ENCODE measurements around the gene COL15A1.

Gene COL15A1

DNA sequence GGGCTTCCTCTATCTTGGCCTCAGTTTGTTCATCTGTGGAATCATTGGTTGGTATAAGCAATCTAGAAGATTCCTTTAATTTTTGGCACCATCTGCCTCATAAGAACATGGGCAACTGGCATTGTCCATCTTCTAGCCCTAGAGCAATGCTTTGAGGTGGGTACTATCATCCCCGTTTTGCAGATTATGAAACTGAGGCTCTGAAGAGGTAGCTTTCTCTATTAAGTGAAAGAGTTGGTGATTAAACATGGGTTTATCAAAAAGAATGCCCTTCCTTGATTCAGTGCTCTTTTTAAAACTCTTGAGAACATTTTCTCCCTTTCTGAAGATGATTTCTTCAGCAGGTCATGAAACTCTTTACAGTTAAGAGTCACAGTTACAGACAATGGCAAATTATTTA lies 118.8 kb downstream of the COL15A1 start:
- no peak for DNase-seq

DNA sequence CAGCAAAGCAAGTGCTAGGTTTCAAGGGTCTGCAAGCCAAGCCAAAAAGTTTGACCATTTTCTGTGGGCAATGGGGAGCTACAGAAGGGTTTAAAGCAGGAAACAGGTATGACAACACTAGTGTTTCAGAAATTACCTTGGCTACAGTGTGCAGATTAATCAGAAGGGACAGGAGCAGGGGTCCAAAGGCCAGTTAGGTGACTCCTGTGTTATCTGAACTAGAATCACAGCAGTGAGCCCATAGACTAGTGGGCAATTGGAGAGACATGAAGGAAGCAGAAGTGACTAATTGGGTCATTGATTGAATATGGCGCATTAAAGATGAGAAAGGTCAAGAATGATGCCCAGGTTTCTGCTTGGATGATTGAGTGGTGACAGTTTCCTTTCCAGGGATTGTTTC lies 119.8 kb downstream of the COL15A1 start:
- DNase-seq: no peak

DNA sequence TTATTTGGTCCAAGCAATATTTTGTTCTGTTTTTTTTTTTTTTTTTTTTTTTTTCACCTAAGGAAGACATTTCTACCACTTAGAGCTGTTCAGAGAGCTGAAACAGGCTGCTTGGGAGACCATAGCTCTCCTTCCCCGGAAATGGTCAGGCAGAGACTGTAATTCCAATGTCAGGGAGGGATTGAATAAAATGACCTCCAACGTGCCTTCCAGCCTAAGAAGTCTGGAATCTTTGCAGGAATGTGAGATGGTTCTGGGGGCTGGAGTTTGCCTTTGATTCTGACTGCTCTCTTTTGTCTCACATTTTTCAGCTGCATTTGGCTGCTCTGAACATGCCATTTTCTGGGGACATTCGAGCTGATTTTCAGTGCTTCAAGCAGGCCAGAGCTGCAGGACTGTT lies 122.9 kb downstream of the COL15A1 start:
- no peak for DNase-seq

DNA sequence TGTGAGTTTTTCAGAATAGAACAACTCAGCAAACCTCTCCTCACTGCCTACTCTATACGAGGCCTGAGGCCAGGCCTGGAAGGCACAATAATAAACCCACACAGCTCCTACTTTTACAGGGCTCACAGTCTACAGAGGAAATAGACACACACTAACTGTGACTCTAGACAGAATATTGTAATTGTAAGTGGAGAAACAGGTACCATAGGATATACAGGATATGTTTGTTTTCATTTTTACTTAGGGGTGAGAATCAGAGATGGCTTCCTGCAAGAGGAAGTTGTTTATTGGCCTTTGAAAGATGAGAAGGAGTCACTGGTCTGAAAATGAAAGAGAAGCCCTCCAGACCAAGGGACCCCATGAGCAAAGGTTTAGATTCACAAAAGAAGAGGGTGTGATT lies 125.4 kb downstream of the COL15A1 start:
- no peak for DNase-seq

DNA sequence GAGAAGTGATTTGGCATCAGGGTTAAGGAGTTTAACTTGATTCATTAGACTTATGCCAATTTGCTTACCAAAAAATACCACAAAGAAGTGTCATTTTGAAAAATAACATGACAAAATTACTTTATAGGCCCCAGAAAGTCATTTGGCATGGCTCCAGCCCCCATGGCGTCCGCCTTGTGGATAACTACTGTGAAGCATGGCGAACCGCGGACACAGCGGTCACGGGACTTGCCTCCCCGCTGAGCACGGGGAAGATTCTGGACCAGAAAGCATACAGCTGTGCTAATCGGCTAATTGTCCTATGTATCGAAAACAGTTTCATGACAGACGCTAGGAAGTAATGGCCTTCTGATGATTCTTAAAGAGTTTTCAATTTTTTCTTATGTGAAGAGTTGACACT lies 125.8 kb downstream of the COL15A1 start:
- no peak for DNase-seq

DNA sequence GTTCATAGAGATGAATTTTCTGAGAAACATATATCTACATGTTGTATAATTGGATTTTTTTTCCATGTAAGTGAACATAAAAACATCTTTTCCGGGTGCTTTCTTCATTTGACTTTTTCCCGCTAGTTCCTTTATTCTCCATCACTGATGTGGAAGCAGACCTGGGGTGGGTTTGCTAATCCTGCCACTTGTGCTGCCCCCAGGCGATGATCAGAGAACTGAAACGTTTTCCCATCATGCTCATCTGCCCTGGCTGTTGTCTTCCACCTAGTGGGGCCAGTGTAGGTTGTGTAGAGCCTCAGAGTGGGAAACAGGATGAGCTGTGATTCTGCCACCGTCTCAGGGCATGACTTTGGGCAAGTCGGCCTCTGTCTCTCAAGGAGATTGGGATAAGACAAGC lies 127.0 kb downstream of the COL15A1 start:
- no peak for DNase-seq

DNA sequence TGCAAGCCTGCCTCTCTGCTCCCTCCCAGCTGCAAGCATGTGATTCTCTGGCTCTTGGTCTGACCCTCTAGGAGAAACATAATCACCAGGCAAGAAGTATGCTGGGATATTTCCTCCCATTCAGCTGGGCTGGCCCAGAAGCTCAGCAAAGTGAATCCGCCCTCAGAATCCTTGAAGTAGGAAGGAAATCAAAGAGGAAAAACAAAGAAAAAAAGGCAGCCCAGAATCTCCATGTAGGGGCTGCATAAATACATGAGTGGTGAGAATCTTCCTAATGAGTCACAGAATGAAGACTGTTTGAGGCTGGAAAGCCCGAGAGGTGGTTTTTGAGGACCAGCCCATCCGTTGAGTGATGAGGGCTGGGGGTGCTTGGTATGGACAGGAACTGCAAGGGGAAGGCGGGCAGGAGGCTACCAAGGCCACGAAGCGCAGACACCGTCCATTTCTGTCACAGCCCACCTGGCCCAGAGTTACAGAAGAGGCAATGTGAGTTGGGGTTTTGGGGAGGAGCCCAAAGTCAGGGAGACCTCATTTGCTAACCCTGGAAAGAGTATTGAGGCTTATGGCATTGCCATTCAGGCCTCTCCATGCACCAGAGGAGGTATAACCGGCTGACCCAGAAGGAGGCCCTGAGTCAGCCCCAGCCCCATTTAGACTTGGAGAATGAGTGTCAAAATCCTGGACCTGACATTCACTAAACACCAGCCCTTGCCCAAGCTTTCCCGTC lies 127.8 kb downstream of the COL15A1 start:
- no peak for DNase-seq

DNA sequence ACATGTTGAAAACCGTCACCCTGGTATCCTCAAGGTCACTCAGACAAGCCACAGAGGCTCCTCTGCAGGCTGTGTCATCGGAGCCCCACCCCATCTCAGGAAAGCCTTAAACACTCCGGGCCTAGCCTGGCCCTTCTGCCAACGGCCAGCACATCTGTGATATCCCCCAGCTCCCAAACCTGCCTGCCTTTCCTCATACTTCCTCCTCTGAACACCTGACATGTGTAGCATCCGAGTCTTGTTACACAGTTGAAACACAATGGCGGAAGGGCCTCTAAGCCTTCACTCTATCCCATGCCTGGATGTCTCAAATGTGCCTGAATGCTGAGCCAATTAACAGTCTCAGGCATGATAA lies 128.3 kb downstream of the COL15A1 start:
- DNase-seq: no peak

DNA sequence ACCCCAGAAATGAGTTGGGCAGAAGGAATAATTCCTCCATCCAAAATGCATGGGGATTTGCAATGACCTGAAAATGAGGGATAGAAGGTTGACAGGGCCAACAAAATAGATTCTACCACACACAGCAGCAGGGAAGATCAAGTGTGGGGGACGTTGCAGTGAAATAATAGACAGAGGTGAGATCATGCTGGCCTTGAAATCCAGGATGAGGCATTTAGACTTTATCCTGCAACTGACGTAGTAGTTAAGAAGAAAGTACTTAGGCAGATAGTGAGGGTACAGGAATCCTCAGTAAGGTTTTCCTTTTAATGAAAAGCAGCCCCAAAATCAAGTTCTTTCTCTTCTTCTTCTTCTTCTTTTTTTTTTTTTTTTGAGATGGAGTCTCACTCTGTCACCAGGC lies 129.6 kb downstream of the COL15A1 start:
- no peak for DNase-seq

DNA sequence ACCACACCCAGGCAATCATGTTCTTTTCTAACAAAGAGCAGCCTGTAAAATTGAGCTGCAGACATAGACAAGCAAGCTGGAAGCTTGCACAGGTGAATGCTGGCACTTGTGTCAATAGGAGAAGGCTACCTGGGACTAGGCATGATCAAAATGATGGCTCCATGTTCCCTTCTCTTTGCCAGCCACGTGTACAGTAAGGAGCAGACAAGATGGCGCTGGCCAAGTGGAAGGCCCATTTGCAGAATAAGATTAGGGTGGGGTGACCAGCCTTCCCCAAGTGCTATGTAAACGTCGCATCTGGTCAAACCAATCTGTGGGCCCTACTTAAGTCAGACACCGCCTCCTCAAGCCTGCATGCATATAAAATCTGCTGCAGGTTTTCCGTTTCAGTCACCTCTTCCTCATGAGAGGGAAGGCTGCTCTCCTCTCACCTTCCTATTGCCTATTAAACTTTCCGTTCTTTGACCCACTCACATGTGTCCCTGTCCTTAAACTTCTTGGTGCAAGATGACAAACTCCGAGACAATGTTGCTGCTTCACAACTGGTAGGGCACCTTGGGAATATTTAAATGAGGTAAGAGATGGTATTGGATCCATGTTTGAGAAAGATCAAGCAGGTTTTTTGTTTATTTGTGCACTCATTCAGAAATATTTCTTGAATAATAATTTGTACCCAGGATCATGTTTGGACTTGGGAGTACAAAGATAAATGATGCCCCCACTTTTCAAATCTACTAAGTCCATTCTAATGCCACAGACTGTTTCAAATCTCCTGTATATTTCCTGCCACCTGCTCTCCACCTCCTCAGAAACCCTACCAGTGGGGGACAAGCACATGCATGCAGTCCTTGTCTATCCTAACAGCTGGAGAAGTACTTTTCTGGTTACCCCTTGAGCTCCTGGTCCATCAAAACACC lies 130.5 kb downstream of the COL15A1 start:
- DNase-seq: no peak

DNA sequence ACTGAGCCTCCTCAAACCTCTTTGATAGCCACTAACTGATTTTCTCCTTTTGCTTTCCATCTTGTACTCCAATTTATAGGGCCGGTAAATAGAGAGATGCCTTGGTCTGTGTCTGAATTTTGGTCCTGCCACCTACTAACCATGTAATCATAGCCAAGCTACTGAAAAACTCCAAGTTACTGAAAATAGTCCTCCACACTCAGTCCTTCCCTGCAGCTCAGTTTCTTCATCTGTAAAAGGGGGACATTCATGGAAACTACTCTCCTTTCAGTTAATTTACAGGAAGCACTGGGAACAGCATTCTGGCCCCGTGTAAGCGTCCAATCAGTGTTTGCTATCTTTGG lies 131.2 kb downstream of the COL15A1 start:
- no peak for DNase-seq

DNA sequence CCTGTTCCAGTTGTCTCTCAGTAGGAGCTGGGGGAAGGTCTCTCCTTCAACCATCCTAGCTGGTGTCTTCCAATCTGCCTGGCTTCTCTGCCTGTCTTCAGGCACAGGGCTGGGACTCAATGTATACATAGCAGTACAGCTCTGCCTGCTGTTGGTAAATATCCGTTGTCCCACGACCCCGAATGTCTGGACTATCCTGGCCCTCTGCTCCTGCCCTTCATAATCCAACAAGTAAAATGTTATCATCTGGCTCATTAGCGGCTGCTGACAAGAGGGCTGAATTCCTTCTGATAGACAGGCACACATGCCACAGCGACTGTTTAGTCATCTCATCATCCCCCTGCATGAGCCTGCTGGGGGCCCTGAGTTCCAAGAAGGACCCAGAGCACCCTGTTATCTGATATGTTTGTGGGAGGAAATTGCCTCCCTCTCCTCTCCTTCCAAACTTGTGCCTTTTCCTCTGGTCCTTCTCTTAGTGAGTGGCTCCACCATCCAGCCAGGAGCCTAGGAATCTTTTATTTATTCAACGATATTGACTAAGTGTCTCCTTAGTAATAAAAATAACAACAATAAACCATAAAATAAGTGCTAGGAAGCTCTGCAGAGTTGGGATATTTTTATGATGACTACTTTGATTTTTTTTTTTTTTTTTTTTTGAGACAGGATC lies 131.7 kb downstream of the COL15A1 start:
- DNase-seq: peak; percentile 26

DNA sequence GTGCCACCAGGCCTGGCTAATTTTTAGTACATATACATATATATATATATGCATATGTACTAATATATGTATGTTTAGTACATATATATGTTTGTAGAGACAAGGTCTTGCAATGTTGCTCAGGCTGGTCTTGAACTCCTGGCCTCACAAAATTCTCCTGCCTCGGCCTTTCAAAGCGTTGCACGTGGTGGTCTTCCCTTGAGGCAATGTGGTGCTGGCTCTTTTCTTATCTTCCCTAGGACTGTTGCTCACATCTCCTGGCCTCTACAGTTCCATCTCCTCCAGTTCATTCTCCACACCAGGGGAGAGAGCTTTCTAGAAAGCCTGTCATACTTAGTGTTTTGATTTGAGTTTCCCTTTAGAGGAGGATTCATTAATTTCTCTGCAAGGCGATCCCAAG lies 132.3 kb downstream of the COL15A1 start:
- DNase-seq: no peak

DNA sequence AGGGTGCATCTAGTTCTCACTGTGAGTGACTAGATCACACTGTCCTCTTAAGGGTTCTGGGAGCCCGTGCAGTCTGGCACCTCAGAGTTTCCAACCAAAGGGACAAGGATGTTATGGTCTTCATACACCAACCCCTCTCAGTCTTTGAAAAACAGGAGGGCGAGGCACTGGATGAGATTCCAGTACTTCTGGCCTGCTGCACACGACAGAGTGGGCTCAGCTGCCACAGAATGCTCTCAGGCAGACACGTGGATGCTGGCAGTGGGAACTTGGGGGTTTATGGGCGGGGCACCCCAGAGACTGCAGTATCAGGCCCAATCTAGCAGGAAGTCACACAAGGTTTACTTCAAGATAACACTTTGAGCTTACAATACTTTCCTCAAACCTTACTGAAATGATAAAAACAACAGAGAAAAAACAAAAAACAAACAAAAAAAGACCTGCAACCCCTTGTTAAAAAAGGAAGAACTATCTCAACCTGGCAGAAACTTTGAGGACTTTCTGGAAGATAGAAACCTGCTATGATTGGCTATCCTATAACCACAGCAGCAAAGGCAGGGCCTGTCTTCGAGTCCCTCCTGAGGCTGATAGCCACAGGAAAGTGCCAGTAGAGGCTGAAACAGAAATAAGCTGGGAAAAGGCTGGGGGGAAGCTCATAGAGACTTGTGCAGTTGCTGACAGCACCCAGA lies 132.9 kb downstream of the COL15A1 start:
- DNase-seq: no peak

DNA sequence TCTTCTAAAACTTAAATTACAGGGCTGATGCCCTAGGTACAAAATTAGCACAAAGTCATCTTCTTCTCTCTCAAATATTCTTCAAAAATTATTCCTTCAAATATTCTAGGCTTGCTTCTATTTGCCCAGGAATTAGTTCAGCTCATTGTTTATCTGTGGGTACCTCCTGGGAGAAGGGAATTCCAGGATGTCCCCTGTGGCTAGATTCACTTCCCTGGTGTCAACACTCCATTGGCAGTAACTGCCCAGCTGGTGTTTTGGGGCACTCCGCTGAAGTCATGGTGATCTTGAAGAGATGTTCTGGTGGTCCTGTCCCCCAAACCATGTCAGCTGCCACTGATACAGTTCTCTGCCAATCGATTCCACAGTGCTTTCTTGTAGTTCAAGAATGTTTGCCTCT lies 135.0 kb downstream of the COL15A1 start:
- no peak for DNase-seq

DNA sequence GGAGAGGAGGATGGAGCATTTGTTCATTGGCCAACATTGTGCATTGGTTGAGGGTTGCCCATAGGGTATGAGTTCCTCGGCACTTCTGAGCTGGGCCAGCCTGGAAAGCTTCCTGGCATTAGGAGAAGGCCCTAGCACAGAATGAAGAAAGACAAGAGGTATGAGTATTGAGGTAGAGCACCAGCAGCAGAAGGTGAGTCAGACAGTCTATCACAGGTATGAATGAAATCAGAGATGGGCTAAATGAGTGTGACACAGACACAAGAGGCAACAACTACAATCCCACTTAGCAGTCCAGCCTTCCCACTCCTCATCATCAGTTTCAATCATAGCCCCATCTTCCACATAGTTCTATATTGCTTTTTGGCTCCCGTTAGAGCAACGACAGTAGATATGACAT lies 135.8 kb downstream of the COL15A1 start:
- no peak for DNase-seq

DNA sequence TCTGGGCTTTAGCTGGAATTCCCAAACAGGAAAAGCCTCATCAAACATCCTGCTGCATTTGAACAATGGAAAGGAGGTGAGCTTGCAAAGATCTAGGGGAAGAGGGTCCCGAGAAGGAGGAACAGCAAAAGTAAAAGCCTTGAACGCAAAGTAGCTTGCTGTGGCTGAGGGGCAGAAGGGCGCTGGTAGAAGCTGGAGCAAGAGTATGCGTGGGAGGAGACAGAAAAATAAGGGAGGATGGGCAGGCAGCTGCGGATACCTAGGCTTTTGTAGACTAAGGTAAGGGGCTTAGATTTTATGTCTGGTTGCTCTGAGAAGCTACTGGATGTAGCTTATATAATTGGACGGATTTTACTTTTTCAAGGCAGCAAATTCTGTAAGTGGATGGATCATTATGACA lies 139.3 kb downstream of the COL15A1 start:
- DNase-seq: no peak

DNA sequence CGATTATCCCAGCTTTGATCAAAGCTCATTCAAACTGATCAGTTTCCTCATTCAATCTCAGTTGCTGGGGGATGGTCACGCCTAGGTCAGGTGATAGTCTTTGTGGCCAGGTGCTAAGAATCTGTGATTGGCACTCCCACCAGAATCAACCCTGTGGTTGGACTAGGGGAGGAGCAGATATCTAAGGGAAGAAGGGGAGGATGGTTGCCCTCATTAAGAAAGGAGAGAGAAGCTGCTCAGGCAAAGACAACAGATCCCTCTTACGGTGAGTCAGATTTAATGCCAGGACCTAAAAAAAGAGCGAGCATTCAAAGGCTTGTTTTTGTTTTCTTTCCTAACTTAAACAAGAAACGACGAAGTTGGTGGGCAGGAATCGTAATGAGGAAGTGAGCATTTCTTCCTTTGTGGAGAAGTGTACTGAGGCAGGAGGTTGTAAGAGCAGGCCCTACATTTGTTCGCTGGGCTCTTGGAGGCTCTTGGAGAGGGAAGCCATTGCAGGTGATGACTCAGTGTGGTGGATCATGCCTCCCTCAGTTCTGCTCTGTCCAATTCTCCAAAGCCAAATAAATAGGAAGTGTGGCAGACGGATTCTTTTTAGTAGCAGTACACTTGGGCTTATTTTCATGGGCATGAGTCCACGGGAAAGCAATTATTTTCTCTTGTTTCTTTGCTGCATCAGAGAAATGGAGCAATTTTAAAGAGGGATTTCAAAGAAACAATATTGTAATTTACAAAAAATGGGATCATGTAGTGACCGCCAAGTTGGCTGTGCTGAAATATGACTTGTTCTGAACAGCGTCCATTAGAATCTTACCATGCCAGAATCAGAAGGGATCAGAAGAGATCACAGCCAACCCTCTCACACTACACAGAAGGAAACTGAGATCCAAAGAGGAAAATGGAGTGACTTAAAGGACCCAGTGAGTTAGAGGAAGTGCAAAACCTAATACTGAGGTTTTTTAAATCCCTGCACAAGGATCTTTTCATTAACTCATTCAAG lies 142.5 kb downstream of the COL15A1 start:
- peak; percentile 14 for DNase-seq

DNA sequence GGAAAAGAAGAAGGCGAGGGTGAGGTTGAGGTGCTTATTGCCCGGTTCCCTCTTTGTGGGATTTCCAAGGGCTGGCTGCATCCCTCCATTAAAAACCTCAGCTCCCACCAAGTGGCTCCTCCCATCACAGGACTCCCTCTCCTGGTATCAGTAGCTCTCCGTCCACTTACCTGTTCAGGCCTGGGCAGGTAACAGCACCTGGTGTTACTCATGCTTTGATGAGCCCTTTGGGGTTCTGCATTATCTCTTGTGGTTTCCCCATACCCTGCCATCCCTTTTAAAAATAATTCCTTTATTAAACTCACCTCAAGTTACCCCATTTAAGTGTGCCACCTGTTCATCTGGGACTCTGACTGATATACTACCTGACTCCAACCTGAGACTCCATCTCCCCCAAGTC lies 143.8 kb downstream of the COL15A1 start:
- no peak for DNase-seq

DNA sequence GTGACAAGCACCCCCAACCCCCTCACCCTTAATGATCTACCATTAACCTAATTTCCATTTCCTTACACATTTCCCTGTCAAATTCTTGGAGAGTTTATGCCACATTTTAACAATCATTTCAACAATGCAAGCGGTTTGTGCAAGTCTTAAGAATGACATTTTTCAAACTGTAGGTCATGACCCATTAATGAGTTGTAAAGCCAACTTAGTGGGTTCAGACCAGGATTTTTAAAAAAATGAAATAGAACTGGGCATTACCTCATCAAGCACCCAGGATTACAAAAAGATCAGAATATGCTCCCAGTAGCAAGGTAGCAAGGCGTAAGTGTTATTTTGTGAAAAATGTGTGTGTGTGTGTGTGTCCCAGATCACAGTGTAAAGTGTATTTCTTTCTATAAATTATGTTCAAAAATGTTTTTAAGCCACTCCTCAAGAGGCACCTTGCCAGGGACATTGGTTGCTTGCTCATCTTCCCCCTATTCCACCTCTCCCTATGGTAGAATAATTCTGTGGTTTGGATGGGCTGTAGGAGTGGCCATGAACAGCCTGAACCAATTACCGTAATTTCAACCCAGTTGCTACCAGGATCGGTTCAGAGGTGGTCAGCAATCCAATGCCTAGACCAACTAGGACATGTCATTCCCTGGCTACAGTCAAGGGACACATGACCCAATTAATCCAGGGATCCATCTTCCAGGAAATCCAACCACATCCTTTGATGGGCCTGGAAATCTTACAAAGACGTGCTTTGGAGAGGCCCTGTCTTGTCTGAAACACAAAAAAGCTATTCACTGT lies 146.8 kb downstream of the COL15A1 start:
- no peak for DNase-seq

All from T1000 (cell line).